ENCODE data around the gene SHC3. TPM values are rescaled to one million over a fixed set of nuclear protein-coding genes. Genes with fewer than 3 reads are reported as not detected.

Gene SHC3
- total RNA-seq, 1 donor from 2014 or later = 17.7 TPM

GRCh38 chr9:89005323-89005722 lies 173.3 kb downstream of the SHC3 start:
- DNase-seq (ENCODE audit: low read depth, low spot score) = no peak
- H3K4me3 Mint-ChIP-seq = no peak overlapping the region
- peaks cover 21% of the 10 kb centered on the region for H3K4me1 Mint-ChIP-seq

GRCh38 chr9:89002987-89003386 lies 175.6 kb downstream of the SHC3 start:
- Mint-ChIP-seq H3K9me3 (no peaks in the 10 kb centered on the region), H3K36me3 (ENCODE audit: low read depth) (peaks cover 9% of the 10 kb centered on the region), H3K27me3 (ENCODE audit: low read depth) (peaks cover 28% of the 10 kb centered on the region), H3K4me1 (peaks cover 34% of the 10 kb centered on the region), H3K4me3 (no peak overlapping the region), H3K27ac (ENCODE audit: unreplicated experiment) (no peak overlapping the region)
- no peak for DNase-seq (ENCODE audit: low read depth, low spot score)
- TF ChIP-seq, protein P1, sequence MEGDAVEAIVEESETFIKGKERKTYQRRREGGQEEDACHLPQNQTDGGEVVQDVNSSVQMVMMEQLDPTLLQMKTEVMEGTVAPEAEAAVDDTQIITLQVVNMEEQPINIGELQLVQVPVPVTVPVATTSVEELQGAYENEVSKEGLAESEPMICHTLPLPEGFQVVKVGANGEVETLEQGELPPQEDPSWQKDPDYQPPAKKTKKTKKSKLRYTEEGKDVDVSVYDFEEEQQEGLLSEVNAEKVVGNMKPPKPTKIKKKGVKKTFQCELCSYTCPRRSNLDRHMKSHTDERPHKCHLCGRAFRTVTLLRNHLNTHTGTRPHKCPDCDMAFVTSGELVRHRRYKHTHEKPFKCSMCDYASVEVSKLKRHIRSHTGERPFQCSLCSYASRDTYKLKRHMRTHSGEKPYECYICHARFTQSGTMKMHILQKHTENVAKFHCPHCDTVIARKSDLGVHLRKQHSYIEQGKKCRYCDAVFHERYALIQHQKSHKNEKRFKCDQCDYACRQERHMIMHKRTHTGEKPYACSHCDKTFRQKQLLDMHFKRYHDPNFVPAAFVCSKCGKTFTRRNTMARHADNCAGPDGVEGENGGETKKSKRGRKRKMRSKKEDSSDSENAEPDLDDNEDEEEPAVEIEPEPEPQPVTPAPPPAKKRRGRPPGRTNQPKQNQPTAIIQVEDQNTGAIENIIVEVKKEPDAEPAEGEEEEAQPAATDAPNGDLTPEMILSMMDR (conservative IDR thresholded peaks at IDR 0.05) = no peak

More at GRCh38 chr9:89005323-89005722, 173.3 kb downstream of the SHC3 start:
- H3K9me3 Mint-ChIP-seq = no peaks in the 10 kb centered on the region
- no peak overlapping the region for H3K27ac Mint-ChIP-seq (ENCODE audit: unreplicated experiment)
- TF ChIP-seq, protein P1 (conservative IDR thresholded peaks at IDR 0.05) = no peak
- peaks cover 14% of the 10 kb centered on the region for H3K36me3 Mint-ChIP-seq (ENCODE audit: low read depth)
- H3K27me3 Mint-ChIP-seq (ENCODE audit: low read depth) = peaks cover 18% of the 10 kb centered on the region

DNA sequence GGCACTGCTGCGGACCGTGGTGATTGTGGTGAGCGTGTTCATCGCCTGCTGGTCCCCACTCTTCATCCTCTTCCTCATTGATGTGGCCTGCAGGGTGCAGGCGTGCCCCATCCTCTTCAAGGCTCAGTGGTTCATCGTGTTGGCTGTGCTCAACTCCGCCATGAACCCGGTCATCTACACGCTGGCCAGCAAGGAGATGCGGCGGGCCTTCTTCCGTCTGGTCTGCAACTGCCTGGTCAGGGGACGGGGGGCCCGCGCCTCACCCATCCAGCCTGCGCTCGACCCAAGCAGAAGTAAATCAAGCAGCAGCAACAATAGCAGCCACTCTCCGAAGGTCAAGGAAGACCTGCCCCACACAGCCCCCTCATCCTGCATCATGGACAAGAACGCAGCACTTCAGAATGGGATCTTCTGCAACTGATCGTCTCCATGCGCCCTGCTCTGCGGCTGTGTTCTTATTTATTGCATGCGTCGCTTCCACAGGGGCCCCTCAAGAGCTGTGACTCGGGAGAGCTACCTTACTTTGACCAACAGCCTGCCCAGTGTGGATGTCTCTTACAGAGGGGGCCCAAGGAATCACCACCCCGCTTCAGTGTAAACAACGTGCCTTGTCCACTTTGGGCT lies 176.6 kb downstream of the SHC3 start:
- Mint-ChIP-seq H3K4me1 (peaks cover 34% of the 10 kb centered on the region), H3K36me3 (ENCODE audit: low read depth) (peaks cover 8% of the 10 kb centered on the region)
- no peak for DNase-seq (ENCODE audit: low read depth, low spot score)

GRCh38 chr9:89000973-89001916 lies 177.4 kb downstream of the SHC3 start:
- H3K36me3 Mint-ChIP-seq (ENCODE audit: low read depth) = peaks cover 8% of the 10 kb centered on the region
- peak; percentile 94 for DNase-seq (ENCODE audit: low read depth, low spot score)
- TF ChIP-seq, protein P1 (conservative IDR thresholded peaks at IDR 0.05) = peak; percentile 88
- H3K9me3 Mint-ChIP-seq = no peaks in the 10 kb centered on the region
- peak overlapping the region; percentile 49 for H3K4me3 Mint-ChIP-seq
- H3K27ac Mint-ChIP-seq (ENCODE audit: unreplicated experiment) = no peak overlapping the region
- H3K4me1 Mint-ChIP-seq = peaks cover 34% of the 10 kb centered on the region
- peaks cover 41% of the 10 kb centered on the region for H3K27me3 Mint-ChIP-seq (ENCODE audit: low read depth)

More for the DNA sequence above, 176.6 kb downstream of the SHC3 start:
- Mint-ChIP-seq H3K27me3 (ENCODE audit: low read depth) (peaks cover 35% of the 10 kb centered on the region), H3K9me3 (no peaks in the 10 kb centered on the region), H3K27ac (ENCODE audit: unreplicated experiment) (no peak overlapping the region), H3K4me3 (no peak overlapping the region)
- TF ChIP-seq, protein P1 (conservative IDR thresholded peaks at IDR 0.05) = no peak

- Mint-ChIP-seq H3K4me3 (no peak overlapping the region), H3K27me3 (ENCODE audit: low read depth) (peaks cover 50% of the 10 kb centered on the region), H3K27ac (ENCODE audit: unreplicated experiment) (peak overlapping the region; percentile 91), H3K4me1 (peaks cover 34% of the 10 kb centered on the region), H3K36me3 (ENCODE audit: low read depth) (peaks cover 8% of the 10 kb centered on the region), H3K9me3 (no peaks in the 10 kb centered on the region)
- TF ChIP-seq, protein P1 (conservative IDR thresholded peaks at IDR 0.05) = no peak
- no peak for DNase-seq (ENCODE audit: low read depth, low spot score)
Measured at GRCh38 chr9:89000371-89000781, 178.2 kb downstream of the SHC3 start.

Measured in neural crest cell (in vitro differentiated cells).